Muscle layer of colon (tissue), 2 donors: Measurements from ENCODE around the gene GXYLT1.
"Not testable (repeated sequence)": the region's sequence is repeated elsewhere in the genome, so short reads cannot be mapped to it uniquely, and the experiment has no call there.

Experiments
- H3K27ac ChIP-seq: one replicate; pipeline ENCODE4 v1.7.0; 2013; ENCODE audit warnings: low read depth, mild to moderate bottlenecking, low read length, moderate library complexity
- H3K27me3 ChIP-seq, 2 donors: one replicate each; pipeline ENCODE4 v1.7.0; 2013; ENCODE audit warnings: low read length in 2 of 2, mild to moderate bottlenecking in 2 of 2; ENCODE audit not compliant: insufficient read depth in 2 of 2, control insufficient read depth in 1 of 2
- H3K36me3 ChIP-seq: one replicate; pipeline ENCODE4 v1.7.0; 2013; ENCODE audit warnings: mild to moderate bottlenecking, low read length; ENCODE audit not compliant: insufficient read depth
- H3K4me1 ChIP-seq: one replicate; pipeline ENCODE4 v1.7.0; 2013; ENCODE audit warnings: mild to moderate bottlenecking, low read length; ENCODE audit not compliant: insufficient read depth
- H3K4me3 ChIP-seq, 2 donors: one replicate each; pipeline ENCODE4 v1.7.0; 2013; ENCODE audit warnings: low read length in 2 of 2, low read depth in 1 of 2, mild to moderate bottlenecking in 1 of 2, moderate library complexity in 1 of 2
- H3K9ac ChIP-seq: one replicate; pipeline ENCODE4 v1.7.0; 2013; ENCODE audit warnings: low read length
- H3K9me3 ChIP-seq: one replicate; pipeline ENCODE4 v1.7.0; 2013; ENCODE audit warnings: mild to moderate bottlenecking, low read length
- donor health status: abdominal sarcoma.
- donor health status: Adenocarcinoma of cecum.

Gene GXYLT1

DNA sequence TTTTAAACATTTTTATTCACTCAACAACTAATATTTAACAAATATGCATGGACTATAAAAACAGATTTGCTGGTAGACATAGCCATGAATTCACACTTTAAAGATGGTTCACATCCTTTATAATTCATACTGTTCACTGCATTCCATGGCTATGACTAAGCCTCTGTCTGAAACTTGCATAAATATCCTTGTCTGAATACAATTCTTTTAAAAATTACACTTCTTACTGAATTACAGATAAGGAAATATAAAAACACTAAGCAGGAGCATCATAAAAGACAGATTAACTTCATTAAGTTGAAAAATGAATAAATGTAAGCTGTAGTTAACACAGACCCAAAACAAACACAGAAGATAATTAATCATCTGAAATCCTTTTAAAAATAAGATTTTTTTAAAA is 53.8 kb downstream of the GXYLT1 start:
- Histone ChIP-seq H3K9me3 (no peaks in the 10 kb centered on the region), H3K27ac (no peak overlapping the region), H3K9ac (no peak overlapping the region), H3K4me3 (no peak overlapping the region), H3K4me1 (peaks cover 17% of the 10 kb centered on the region), H3K36me3 (peaks cover 2% of the 10 kb centered on the region), H3K27me3 (no peaks in the 10 kb centered on the region)

DNA sequence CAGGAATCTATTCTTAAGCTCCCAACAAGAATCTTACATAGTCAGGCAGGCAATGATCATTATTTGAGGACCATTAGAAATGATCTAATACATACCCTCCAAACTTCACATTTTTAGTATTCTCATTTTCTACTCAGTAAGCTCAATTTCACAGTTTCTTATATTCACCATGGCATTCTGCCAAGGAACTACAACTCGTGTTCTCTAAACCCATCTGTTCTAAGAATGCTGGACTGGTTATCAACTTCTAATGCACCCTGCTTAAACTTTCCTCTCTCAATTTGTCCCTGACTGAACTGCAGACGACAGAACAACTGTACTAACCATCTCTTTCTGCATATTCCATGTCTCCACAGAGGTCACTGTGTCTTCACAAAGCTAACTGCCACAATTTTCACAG is 58.6 kb downstream of the GXYLT1 start:
- Histone ChIP-seq H3K27me3 (no peaks in the 10 kb centered on the region), H3K9ac (no peak overlapping the region), H3K9me3 (no peaks in the 10 kb centered on the region), H3K36me3 (no peaks in the 10 kb centered on the region), H3K4me1 (peaks cover 9% of the 10 kb centered on the region), H3K27ac (no peak overlapping the region), H3K4me3 (no peak overlapping the region)

DNA sequence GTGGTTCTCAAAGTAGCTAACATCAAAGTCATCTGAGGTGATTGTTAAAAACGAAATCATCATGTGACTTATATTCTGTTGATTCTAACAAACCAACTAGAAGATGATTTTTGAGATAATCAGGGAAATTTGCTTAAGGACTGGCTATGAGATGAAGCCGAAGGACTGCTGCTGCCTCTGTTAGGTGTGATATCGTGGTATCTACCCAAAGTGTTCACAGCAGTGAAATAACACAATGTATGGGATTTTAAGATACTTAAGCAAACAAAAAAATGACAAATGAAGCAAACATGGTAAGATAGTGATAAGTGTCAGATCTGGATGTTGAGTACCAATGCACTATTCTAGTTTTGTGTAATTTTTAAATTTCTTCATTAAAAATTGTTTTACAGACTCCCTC is 59.1 kb downstream of the GXYLT1 start:
- no peaks in the 10 kb centered on the region for H3K36me3 ChIP-seq
- H3K4me1 ChIP-seq, result peaks cover 5% of the 10 kb centered on the region
- H3K9me3 ChIP-seq, result no peaks in the 10 kb centered on the region
- H3K27me3 ChIP-seq, result no peaks in the 10 kb centered on the region
- H3K9ac ChIP-seq, result no peak overlapping the region
- H3K27ac ChIP-seq, result no peak overlapping the region
- H3K4me3 ChIP-seq, result no peak overlapping the region

DNA sequence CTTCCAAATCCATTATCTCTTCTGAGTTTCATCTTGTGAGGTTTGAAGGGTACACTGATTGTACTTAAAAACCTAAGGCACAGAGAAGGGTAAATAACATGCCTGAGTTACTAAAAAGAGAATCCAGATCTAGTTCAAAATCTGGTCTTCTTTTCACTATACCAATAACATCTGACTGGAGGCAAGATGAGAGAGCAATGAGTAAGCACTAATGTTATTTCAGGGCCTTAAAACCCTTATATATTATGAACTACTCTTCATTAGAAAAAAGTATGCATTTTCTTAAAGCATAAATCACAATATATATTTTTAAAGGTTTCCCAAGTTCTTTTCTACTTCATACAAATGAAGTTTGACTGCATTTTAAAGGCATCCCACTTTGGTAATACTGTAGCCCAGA is 60.2 kb downstream of the GXYLT1 start:
- Histone ChIP-seq H3K4me3 (no peak overlapping the region), H3K27ac (no peak overlapping the region), H3K27me3 (no peaks in the 10 kb centered on the region), H3K4me1 (no peaks in the 10 kb centered on the region), H3K9me3 (no peaks in the 10 kb centered on the region), H3K36me3 (no peaks in the 10 kb centered on the region), H3K9ac (no peak overlapping the region)

DNA sequence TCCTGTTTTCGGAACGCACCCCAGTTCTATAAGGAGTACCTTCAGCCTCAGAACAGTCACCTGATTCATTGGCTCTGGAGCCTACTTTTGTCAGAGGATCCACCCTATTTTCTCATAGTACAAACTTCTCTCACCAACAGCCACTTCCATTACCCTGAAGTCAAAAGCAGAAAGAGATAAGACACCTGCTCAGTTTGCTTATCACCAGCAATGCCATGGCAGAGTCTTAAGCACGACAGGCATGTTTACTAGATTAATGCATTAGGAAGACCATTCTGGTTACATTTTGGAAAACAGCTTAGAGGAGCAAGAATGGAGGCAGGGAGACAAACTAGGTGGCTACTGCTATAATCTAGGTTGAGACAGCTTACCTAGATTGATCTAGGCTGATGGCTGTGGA is 67.7 kb downstream of the GXYLT1 start:
- no peak overlapping the region for H3K9ac ChIP-seq
- H3K27me3 ChIP-seq, result no peaks in the 10 kb centered on the region
- no peak overlapping the region for H3K4me3 ChIP-seq
- no peaks in the 10 kb centered on the region for H3K9me3 ChIP-seq
- H3K27ac ChIP-seq, result no peak overlapping the region
- H3K4me1 ChIP-seq, result no peaks in the 10 kb centered on the region
- no peaks in the 10 kb centered on the region for H3K36me3 ChIP-seq

DNA sequence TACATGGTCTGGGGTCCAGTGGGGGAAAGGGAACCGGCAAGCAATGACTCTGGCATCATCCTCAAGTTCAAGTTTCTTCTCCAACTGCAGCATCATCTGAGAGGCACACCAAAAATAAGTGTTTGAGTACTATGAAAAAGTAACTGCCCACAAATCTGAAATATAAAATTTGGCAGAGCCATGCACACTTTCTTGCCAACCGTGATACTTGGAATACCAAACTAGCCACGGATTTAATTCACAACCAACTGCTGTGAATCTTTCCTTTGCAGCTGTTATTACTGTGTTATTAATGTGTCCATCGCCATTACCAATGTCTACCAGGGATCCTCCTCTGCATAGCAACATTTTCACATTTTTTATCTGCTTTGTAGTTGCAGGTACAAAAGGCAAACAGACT is 74.6 kb downstream of the GXYLT1 start:
- Histone ChIP-seq H3K36me3 (no peaks in the 10 kb centered on the region), H3K9ac (no peak overlapping the region), H3K27ac (no peak overlapping the region), H3K4me3 (no peak overlapping the region), H3K4me1 (peaks cover 7% of the 10 kb centered on the region), H3K9me3 (no peaks in the 10 kb centered on the region), H3K27me3 (no peaks in the 10 kb centered on the region)

DNA sequence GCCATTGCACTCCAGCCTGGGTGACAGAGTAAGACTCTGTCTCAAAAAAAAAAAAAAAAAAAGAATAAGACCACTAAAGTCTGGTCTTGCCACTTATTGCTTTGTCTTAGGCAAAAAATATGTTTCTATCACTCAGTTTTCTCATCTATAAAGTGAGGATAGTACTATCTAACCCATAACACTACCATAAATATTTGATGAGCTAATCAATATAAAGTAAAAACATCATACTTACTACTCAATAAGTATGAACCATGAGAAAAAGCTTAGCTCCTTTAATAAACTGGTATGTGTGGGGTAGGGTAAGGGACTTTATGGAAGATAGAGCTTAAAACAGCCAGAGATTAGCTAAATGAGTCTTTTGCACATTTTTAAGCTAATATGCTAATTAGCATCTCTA is 85.5 kb downstream of the GXYLT1 start:
- H3K27me3 ChIP-seq, result no peaks in the 10 kb centered on the region
- no peak overlapping the region for H3K9ac ChIP-seq

DNA sequence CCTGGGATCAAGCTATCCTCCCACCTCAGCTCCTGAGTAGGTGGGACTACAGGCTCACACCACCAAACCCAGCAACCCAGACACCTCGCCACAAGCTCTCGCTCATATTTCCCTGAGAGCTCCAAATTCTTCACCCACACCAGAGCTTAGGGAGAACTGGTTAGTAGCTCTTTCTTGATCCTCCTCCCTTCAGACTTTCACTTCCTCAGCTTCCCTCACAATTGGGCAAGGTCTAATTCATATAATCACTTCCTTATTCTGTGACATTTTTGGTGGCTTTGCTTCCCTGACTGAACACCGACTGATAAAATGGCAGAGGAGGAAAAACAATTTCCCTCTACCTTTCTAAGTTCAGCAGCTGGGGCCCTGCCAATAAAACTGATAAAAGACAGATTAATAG is 88.5 kb downstream of the GXYLT1 start:
- Histone ChIP-seq H3K27me3 (no peaks in the 10 kb centered on the region), H3K36me3 (no peaks in the 10 kb centered on the region), H3K9me3 (no peaks in the 10 kb centered on the region), H3K4me1 (no peaks in the 10 kb centered on the region), H3K27ac (no peak overlapping the region), H3K4me3 (no peak overlapping the region), H3K9ac (no peak overlapping the region)

More for the DNA sequence above, 85.5 kb downstream of the GXYLT1 start:
- Histone ChIP-seq H3K4me3 (no peak overlapping the region), H3K36me3 (no peaks in the 10 kb centered on the region), H3K4me1 (no peaks in the 10 kb centered on the region), H3K27ac (no peak overlapping the region), H3K9me3 (no peaks in the 10 kb centered on the region)

DNA sequence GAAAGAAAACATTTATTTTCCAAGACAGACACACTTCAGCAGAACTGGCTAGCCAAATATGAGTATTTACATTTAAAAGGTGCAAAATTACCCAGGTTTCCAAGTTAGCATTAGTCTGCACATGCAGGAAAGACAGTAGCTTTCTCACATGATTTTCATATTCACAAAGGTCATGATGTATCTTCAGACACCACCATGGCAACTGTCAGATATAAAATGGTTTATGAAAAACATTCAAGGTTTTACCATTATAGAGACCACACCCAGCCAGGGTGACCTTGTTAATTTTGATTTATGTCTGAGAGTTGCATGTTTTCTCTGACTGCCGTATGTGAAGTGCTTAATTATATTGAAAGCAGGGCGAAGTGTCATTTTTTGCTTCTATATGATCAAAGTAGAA is 91.2 kb downstream of the GXYLT1 start:
- Histone ChIP-seq H3K4me3 (no peak overlapping the region), H3K9ac (no peak overlapping the region), H3K4me1 (no peaks in the 10 kb centered on the region), H3K36me3 (no peaks in the 10 kb centered on the region), H3K9me3 (no peaks in the 10 kb centered on the region), H3K27ac (no peak overlapping the region), H3K27me3 (no peaks in the 10 kb centered on the region)

DNA sequence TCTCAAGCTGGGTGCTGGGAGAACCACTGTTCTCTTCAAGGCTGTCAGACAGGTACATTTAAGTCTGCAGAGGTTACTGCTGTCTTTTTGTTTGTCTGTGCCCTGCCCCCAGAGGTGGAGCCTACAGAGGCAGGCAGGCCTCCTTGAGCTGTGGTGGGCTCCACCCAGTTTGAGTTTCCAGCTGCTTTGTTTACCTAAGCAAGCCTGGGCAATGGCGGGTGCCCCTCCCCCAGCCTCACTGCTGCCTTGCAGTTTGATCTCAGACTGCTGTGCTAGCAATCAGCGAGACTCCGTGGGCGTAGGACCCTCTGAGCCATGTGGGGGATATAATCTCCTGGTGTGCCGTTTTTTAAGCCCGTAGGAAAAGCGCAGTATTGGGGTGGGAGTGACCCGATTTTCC is 95.7 kb downstream of the GXYLT1 start:
- not testable (repeated sequence) for H3K27ac ChIP-seq, H3K9ac ChIP-seq, H3K9me3 ChIP-seq, H3K36me3 ChIP-seq, H3K4me1 ChIP-seq, H3K4me3 ChIP-seq, H3K27me3 ChIP-seq

DNA sequence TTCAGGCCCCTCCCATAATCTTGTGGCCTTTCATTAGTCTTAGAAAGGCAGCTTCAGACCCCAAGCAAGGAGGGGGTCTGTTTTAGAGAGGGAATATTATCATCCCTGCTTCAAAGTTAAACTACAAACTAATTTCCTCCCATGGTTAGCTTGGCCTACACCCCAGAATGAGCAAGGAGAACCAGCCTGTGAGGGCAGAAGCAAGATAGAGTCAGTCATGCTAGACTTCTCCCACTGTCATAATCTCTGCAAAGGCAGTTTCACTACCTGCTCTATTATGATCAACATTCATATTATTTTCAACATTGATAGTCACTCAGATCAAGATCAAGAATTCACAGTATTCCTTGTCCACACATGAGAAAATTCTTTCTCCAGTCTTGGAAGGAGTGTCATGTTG is 105.1 kb downstream of the GXYLT1 start:
- H3K4me3 ChIP-seq, result no peak overlapping the region
- H3K9me3 ChIP-seq, result no peaks in the 10 kb centered on the region
- no peak overlapping the region for H3K27ac ChIP-seq
- no peaks in the 10 kb centered on the region for H3K36me3 ChIP-seq
- H3K9ac ChIP-seq, result no peak overlapping the region
- no peaks in the 10 kb centered on the region for H3K27me3 ChIP-seq
- H3K4me1 ChIP-seq, result no peaks in the 10 kb centered on the region

DNA sequence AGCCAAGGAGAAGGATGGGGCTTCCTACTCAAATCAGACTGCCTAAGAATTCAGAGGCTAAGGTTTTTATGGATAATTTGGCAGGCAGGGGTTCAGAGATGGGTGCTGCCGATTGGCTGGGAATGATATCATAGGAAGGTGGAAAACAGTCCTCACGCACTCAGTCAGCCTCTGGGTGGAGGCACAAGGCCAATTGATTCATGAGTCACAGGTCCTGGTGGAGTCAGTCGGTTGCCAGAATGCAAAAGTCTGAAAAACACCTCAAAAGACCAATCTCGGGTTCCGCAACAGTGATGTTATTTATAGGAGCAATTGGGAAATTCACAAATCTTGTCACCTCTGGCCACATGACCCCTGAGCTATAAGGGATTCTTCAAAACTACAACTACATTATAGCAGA is 105.5 kb downstream of the GXYLT1 start:
- H3K27me3 ChIP-seq, result no peaks in the 10 kb centered on the region
- no peaks in the 10 kb centered on the region for H3K9me3 ChIP-seq
- H3K4me3 ChIP-seq, result no peak overlapping the region
- no peaks in the 10 kb centered on the region for H3K4me1 ChIP-seq
- no peaks in the 10 kb centered on the region for H3K36me3 ChIP-seq
- no peak overlapping the region for H3K27ac ChIP-seq
- H3K9ac ChIP-seq, result no peak overlapping the region
